SH-SY5Y (cell line): ENCODE data around the gene FAM20A.

Experiments
- GATA2 ChIP-seq: IDR thresholded peaks from 2 replicates; pipeline ENCODE4 v1.6.1; 2011; ENCODE audit warnings: mild to moderate bottlenecking, low read depth, low read length
- GATA3 ChIP-seq: IDR thresholded peaks from 2 replicates; pipeline ENCODE4 v1.6.1; 2011; ENCODE audit warnings: low read depth, mild to moderate bottlenecking, low read length, moderate library complexity

DNA sequence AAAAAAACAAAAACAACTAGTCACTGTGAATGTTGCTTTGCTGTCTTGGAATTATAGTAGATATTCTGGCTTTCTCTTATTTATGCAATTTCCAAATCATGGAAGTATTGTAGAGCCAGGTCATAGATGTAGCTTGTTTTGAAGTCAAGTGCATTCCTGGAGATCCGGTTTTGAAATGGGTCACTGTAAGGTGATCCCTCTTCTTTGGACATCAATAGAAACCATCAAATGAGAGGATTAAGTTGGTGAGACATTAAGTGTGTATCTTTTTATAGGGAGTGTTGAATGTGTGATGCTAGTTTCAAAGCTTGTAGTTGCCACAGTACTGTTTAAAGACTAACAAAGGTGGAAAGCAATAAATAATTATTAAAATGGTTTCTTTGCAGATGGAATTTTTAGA is 84.4 kb downstream of the FAM20A start:
- TF ChIP-seq GATA3 (no peak), GATA2 (no peak)
